ENCODE results near the gene GADD45GIP1.

- TF ChIP-seq, protein P1, sequence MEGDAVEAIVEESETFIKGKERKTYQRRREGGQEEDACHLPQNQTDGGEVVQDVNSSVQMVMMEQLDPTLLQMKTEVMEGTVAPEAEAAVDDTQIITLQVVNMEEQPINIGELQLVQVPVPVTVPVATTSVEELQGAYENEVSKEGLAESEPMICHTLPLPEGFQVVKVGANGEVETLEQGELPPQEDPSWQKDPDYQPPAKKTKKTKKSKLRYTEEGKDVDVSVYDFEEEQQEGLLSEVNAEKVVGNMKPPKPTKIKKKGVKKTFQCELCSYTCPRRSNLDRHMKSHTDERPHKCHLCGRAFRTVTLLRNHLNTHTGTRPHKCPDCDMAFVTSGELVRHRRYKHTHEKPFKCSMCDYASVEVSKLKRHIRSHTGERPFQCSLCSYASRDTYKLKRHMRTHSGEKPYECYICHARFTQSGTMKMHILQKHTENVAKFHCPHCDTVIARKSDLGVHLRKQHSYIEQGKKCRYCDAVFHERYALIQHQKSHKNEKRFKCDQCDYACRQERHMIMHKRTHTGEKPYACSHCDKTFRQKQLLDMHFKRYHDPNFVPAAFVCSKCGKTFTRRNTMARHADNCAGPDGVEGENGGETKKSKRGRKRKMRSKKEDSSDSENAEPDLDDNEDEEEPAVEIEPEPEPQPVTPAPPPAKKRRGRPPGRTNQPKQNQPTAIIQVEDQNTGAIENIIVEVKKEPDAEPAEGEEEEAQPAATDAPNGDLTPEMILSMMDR (IDR thresholded peaks at IDR 0.05) = no peak
- no peak for TF ChIP-seq EZH2 (IDR thresholded peaks at IDR 0.05; ENCODE audit: borderline replicate concordance, insufficient read depth, low read depth, low read length, poor library complexity, severe bottlenecking)
These were observed 34.3 kb upstream of the GADD45GIP1 start for GRCh38 chr19:12991296-12991695.

Data from B cell (primary cell).